Sciatic nerve (tissue), 2 donors: ENCODE results near the gene BRSK2. TPM values are rescaled to one million over a fixed set of nuclear protein-coding genes. Genes with fewer than 3 reads are reported as not detected.

ENCODE experiments used
- ATAC-seq: fragments of 200-7000 bp; cut with Tn5 transposase; one replicate; pipeline ENCODE4 v1.9.1; 2020; ENCODE audit warnings: mild to moderate bottlenecking, moderate library complexity
- DNase-seq: peaks from one replicate; pipeline ENCODE4 v3.0.0-alpha.2; 2020; ENCODE audit warnings: low spot score
- intact Hi-C: fragments of 100-400 bp; cut with DNase I; formaldehyde crosslinking; loops from one replicate; pipeline ENCODE4 v1.14.2; 2022
- total RNA-seq: library from RNA; stranded (reverse); fragmentation: NEBNext Ultra II Directional; extraction: Animal tissue kit (Norgen Biotek cat#: 25700); gene quantifications from one replicate; pipeline ENCODE4 v1.2.1, GENCODE V29; 2021
- donor health status: DM: no; HTN: no; CAD: no.
- donor health status: DM: no; HTN: no; CAD: no.

The BRSK2 gene
- total RNA-seq, 1 donor from 2014 or later: 7.4 TPM

- DNase-seq (no peak), ATAC-seq (no peak)
- intact Hi-C loops: no loop called here
These were observed 17.1 kb upstream of the BRSK2 start for GRCh38 chr11:1372660-1373059.

GRCh38 chr11:1373536-1374214 is 16.1 kb upstream of the BRSK2 start:
- intact Hi-C loops: no loop called here
- DNase-seq (no peak), ATAC-seq (no peak)

- DNase-seq (no peak), ATAC-seq (no peak)
- intact Hi-C loops: no loop called here
These were observed 14.4 kb upstream of the BRSK2 start for GRCh38 chr11:1375161-1375954.

GRCh38 chr11:1375955-1376258 is 13.8 kb upstream of the BRSK2 start:
- ATAC-seq (no peak), DNase-seq (no peak)
- intact Hi-C loops: no loop called here

- DNase-seq (no peak), ATAC-seq (no peak)
- intact Hi-C loops: no loop called here
These were observed 12.4 kb upstream of the BRSK2 start for GRCh38 chr11:1377231-1377780.

- DNase-seq (peak; percentile 49), ATAC-seq (peak; percentile 6)
- intact Hi-C loops: no loop called here
These were observed 7.8 kb upstream of the BRSK2 start for GRCh38 chr11:1381793-1382425.

GRCh38 chr11:1382429-1382828 is 7.3 kb upstream of the BRSK2 start:
- intact Hi-C loops: no loop called here
- ATAC-seq (peak; percentile 14), DNase-seq (peak; percentile 57)

- intact Hi-C loops: no loop called here
- DNase-seq: peak; percentile 89
- ATAC-seq: peak; percentile 95
These were observed 6.7 kb upstream of the BRSK2 start for GRCh38 chr11:1382831-1383607.

GRCh38 chr11:1384199-1384970 is 5.3 kb upstream of the BRSK2 start:
- no peak for ATAC-seq
- no peak for DNase-seq
- intact Hi-C loops: no loop called here

GRCh38 chr11:1387521-1387920 is 2.2 kb upstream of the BRSK2 start:
- DNase-seq (no peak), ATAC-seq (no peak)
- intact Hi-C loops: no loop called here

- ATAC-seq: no peak
- intact Hi-C loops: no loop called here
- no peak for DNase-seq
These were observed 1.6 kb upstream of the BRSK2 start for GRCh38 chr11:1387961-1388762.

GRCh38 chr11:1388763-1389102 is 1.0 kb upstream of the BRSK2 start:
- no peak for DNase-seq
- ATAC-seq: no peak
- intact Hi-C loops: no loop called here

- intact Hi-C loops: no loop called here
- DNase-seq (peak; percentile 98), ATAC-seq (peak; percentile 99)
These were observed 417 bp upstream of the BRSK2 start for GRCh38 chr11:1389103-1389931.

- DNase-seq (no peak), ATAC-seq (no peak)
- intact Hi-C loops: no loop called here
These were observed 933 bp downstream of the BRSK2 start for GRCh38 chr11:1390569-1391164.

- DNase-seq (no peak), ATAC-seq (no peak)
- intact Hi-C loops: no loop called here
These were observed 1.7 kb downstream of the BRSK2 start for GRCh38 chr11:1391165-1392075.

- DNase-seq (no peak), ATAC-seq (no peak)
- intact Hi-C loops: no loop called here
These were observed 2.4 kb downstream of the BRSK2 start for GRCh38 chr11:1392111-1392510.
